ENCODE results near the gene CSK.

CSK gene

GRCh38 chr15:74752011-74752410 is 29.9 kb upstream of the CSK start:
- no peak for FAIRE-seq
- TF ChIP-seq SPI1 (IDR thresholded peaks at IDR 0.05; ENCODE audit: low read depth, low read length) (no peak), POU2F2 (IDR thresholded peaks at IDR 0.05; ENCODE audit: low read depth, low read length) (no peak), PAX5 (IDR thresholded peaks at IDR 0.05; ENCODE audit: insufficient read depth, low read length, severe bottlenecking) (no peak), POLR2AphosphoS5 (IDR thresholded peaks at IDR 0.05; ENCODE audit: low read depth, low read length) (no peak), TAF1 (IDR thresholded peaks at IDR 0.05; ENCODE audit: low read depth, low read length) (no peak), POLR2A (IDR thresholded peaks at IDR 0.05; ENCODE audit: low read depth, low read length) (no peak)
- no peak for DNase-seq (ENCODE audit: insufficient read length, low spot score)

DNA sequence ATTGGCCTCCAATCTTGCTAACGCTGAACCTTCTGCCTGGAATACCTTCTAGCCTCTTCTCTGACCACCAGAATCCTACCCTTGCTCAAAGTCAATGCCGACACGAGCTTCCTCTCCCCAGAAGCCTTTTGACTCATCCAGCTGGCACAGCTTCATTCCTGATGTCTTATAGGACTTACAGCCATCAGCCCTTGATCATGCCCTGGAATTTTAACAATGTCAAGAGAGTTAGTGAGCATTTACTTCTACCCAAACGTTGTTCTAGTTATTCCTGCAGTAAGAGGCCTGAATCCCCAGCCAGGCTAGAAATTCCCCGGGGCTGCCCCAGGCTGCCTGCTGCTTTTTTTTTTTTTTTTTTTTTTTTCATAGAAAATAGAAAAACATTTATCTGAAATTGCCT is 29.3 kb upstream of the CSK start:
- no peak for DNase-seq (ENCODE audit: insufficient read length, low spot score)

DNA sequence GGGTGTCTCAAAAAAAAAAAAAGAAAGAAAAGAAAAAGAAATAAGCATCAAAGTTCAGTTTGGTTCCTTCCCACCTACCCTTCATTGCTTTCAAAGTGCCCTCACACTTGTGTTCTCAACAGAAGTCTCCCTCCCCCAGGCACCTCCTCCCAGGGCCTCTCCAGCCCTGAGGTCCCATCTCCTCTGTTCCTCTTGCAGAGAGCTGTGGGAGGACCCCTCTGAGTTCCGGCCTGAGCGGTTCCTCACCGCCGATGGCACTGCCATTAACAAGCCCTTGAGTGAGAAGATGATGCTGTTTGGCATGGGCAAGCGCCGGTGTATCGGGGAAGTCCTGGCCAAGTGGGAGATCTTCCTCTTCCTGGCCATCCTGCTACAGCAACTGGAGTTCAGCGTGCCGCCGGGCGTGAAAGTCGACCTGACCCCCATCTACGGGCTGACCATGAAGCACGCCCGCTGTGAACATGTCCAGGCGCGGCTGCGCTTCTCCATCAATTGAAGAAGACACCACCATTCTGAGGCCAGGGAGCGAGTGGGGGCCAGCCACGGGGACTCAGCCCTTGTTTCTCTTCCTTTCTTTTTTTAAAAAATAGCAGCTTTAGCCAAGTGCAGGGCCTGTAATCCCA is 27.2 kb upstream of the CSK start:
- FAIRE-seq (no peak), DNase-seq (ENCODE audit: insufficient read length, low spot score) (no peak)
- TF ChIP-seq SPI1 (IDR thresholded peaks at IDR 0.05; ENCODE audit: low read depth, low read length) (no peak), POLR2A (IDR thresholded peaks at IDR 0.05; ENCODE audit: low read depth, low read length) (no peak), POLR2AphosphoS5 (IDR thresholded peaks at IDR 0.05; ENCODE audit: low read depth, low read length) (no peak), TAF1 (IDR thresholded peaks at IDR 0.05; ENCODE audit: low read depth, low read length) (no peak), POU2F2 (IDR thresholded peaks at IDR 0.05; ENCODE audit: low read depth, low read length) (no peak), PAX5 (IDR thresholded peaks at IDR 0.05; ENCODE audit: insufficient read depth, low read length, severe bottlenecking) (no peak)

More for the DNA sequence above, 29.3 kb upstream of the CSK start:
- FAIRE-seq = no peak
- no peak for TF ChIP-seq SPI1 (IDR thresholded peaks at IDR 0.05; ENCODE audit: low read depth, low read length)
- no peak for TF ChIP-seq POU2F2 (IDR thresholded peaks at IDR 0.05; ENCODE audit: low read depth, low read length)
- TF ChIP-seq POLR2A (IDR thresholded peaks at IDR 0.05; ENCODE audit: low read depth, low read length) = no peak
- TF ChIP-seq TAF1 (IDR thresholded peaks at IDR 0.05; ENCODE audit: low read depth, low read length) = no peak
- TF ChIP-seq PAX5 (IDR thresholded peaks at IDR 0.05; ENCODE audit: insufficient read depth, low read length, severe bottlenecking) = no peak
- no peak for TF ChIP-seq POLR2AphosphoS5 (IDR thresholded peaks at IDR 0.05; ENCODE audit: low read depth, low read length)

DNA sequence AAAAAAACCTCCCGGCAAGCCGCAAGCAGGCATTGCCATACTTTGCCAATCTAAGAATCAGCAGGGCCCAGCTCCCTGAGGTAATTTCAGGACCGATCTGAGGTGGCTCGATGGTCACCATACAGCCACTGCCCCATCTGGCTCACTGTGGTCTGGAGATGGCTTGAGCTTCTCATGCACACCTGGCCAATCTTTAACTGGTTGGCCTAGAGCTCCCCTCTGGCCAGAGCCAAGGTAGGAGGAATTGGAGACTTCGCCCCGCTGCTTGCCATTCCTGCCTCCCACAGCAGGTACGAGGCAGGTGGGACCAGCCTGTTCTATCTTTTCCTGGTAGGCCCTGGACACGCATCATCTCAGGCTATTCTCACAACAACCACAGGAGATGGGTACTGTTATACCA is 23.1 kb upstream of the CSK start:
- FAIRE-seq (no peak), DNase-seq (ENCODE audit: insufficient read length, low spot score) (no peak)
- TF ChIP-seq POU2F2 (IDR thresholded peaks at IDR 0.05; ENCODE audit: low read depth, low read length) = no peak
- TF ChIP-seq POLR2A (IDR thresholded peaks at IDR 0.05; ENCODE audit: low read depth, low read length) = no peak
- TF ChIP-seq POLR2AphosphoS5 (IDR thresholded peaks at IDR 0.05; ENCODE audit: low read depth, low read length) = no peak
- TF ChIP-seq PAX5 (IDR thresholded peaks at IDR 0.05; ENCODE audit: insufficient read depth, low read length, severe bottlenecking) = no peak
- no peak for TF ChIP-seq TAF1 (IDR thresholded peaks at IDR 0.05; ENCODE audit: low read depth, low read length)
- TF ChIP-seq SPI1 (IDR thresholded peaks at IDR 0.05; ENCODE audit: low read depth, low read length) = no peak

- FAIRE-seq (no peak), DNase-seq (ENCODE audit: insufficient read length, low spot score) (no peak)
- TF ChIP-seq TAF1 (IDR thresholded peaks at IDR 0.05; ENCODE audit: low read depth, low read length) (no peak), SPI1 (IDR thresholded peaks at IDR 0.05; ENCODE audit: low read depth, low read length) (no peak), POU2F2 (IDR thresholded peaks at IDR 0.05; ENCODE audit: low read depth, low read length) (no peak), POLR2AphosphoS5 (IDR thresholded peaks at IDR 0.05; ENCODE audit: low read depth, low read length) (no peak), POLR2A (IDR thresholded peaks at IDR 0.05; ENCODE audit: low read depth, low read length) (no peak), PAX5 (IDR thresholded peaks at IDR 0.05; ENCODE audit: insufficient read depth, low read length, severe bottlenecking) (no peak)
These were observed 19.1 kb upstream of the CSK start for GRCh38 chr15:74762791-74763150.

GRCh38 chr15:74763416-74763815 is 18.5 kb upstream of the CSK start:
- DNase-seq (ENCODE audit: insufficient read length, low spot score) (no peak), FAIRE-seq (no peak)
- TF ChIP-seq POU2F2 (IDR thresholded peaks at IDR 0.05; ENCODE audit: low read depth, low read length) (no peak), PAX5 (IDR thresholded peaks at IDR 0.05; ENCODE audit: insufficient read depth, low read length, severe bottlenecking) (no peak), POLR2A (IDR thresholded peaks at IDR 0.05; ENCODE audit: low read depth, low read length) (no peak), SPI1 (IDR thresholded peaks at IDR 0.05; ENCODE audit: low read depth, low read length) (no peak), POLR2AphosphoS5 (IDR thresholded peaks at IDR 0.05; ENCODE audit: low read depth, low read length) (no peak)

GRCh38 chr15:74767167-74768098 is 14.4 kb upstream of the CSK start:
- TF ChIP-seq POLR2AphosphoS5 (IDR thresholded peaks at IDR 0.05; ENCODE audit: low read depth, low read length) = no peak
- no peak for TF ChIP-seq PAX5 (IDR thresholded peaks at IDR 0.05; ENCODE audit: insufficient read depth, low read length, severe bottlenecking)
- no peak for TF ChIP-seq POU2F2 (IDR thresholded peaks at IDR 0.05; ENCODE audit: low read depth, low read length)
- TF ChIP-seq POLR2A (IDR thresholded peaks at IDR 0.05; ENCODE audit: low read depth, low read length) = no peak
- no peak for TF ChIP-seq SPI1 (IDR thresholded peaks at IDR 0.05; ENCODE audit: low read depth, low read length)
- no peak for TF ChIP-seq TAF1 (IDR thresholded peaks at IDR 0.05; ENCODE audit: low read depth, low read length)

DNA sequence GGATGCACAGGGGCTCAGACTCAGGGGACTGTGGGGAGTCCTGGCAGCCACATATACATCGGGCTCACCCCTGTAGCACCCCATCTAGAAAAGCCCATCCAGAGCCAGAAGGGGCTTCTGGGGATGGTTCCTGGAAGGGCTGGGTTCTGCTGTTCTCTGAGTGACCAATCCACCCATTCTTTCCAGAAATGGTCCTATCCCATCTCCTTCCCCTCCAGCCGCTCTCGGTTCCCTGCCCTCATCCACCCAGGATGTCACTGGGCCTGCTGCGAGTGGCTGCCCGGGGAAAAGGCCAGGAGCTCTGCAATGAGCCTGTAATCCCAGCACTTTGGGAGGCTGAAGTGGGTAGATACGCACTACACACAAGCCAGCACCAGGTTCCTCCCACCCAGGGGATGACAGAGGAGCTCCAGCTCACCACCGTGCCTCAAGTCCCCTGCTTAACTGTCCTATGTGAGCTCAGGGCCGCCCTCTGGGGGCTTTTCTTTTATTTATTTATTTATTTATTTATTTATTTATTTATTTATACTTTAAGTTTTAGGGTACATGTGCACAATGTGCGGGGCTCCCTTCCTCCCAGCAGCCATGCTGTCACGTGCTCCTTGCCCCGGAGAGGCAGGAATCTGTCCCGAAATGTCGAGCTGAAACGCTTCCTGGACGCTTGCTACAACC is 13.6 kb upstream of the CSK start:
- FAIRE-seq = no peak
- no peak for TF ChIP-seq TAF1 (IDR thresholded peaks at IDR 0.05; ENCODE audit: low read depth, low read length)
- no peak for TF ChIP-seq POLR2AphosphoS5 (IDR thresholded peaks at IDR 0.05; ENCODE audit: low read depth, low read length)
- no peak for TF ChIP-seq PAX5 (IDR thresholded peaks at IDR 0.05; ENCODE audit: insufficient read depth, low read length, severe bottlenecking)
- no peak for TF ChIP-seq POLR2A (IDR thresholded peaks at IDR 0.05; ENCODE audit: low read depth, low read length)
- TF ChIP-seq SPI1 (IDR thresholded peaks at IDR 0.05; ENCODE audit: low read depth, low read length) = no peak
- TF ChIP-seq POU2F2 (IDR thresholded peaks at IDR 0.05; ENCODE audit: low read depth, low read length) = no peak
- DNase-seq (ENCODE audit: insufficient read length, low spot score) = no peak

More at GRCh38 chr15:74767167-74768098, 14.4 kb upstream of the CSK start:
- DNase-seq (ENCODE audit: insufficient read length, low spot score) (no peak), FAIRE-seq (no peak)

Measured in GM12891 (cell line).